ENCODE results near the gene MPO.

DNA sequence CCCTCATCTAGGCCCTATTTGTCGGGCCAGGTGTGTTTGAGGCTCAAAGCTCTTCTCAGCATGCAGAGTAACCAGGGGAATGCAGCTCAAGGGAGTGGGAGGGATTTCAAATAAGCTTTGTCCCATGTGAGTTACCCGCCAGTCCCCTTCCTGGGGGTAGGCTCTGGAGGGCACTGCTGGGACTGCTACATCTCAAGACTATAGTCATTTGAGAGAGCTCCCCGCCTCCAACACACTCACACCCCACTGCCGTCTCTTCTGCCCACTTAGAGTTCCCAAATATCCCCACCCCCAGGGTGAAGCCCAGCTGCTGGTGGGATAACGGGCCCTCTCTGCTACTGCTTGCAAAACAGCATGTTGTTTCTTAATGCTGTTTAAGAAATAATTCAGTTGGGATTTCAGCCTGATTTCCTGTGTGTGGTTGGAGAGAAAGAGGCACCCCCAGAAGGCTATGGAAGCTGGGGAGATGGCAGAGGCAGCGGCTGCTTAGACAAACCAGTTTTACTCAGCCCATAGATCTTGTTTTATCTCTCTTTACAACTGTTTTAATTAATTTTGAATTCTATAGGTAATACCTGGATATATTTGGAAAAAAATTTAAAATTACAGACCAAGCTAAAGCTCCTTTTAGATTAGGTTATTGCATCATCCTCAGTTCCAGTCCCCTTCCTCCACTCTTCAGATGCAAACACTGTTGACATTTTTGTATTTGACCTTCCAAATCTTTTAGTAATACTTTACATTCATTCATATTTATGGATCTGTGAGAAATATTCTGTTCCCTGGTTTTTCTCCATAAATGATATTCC, 4.1 kb upstream of the MPO start:
- no peak for TF ChIP-seq POLR2A (IDR thresholded peaks at IDR 0.05)
- TF ChIP-seq, protein P1, sequence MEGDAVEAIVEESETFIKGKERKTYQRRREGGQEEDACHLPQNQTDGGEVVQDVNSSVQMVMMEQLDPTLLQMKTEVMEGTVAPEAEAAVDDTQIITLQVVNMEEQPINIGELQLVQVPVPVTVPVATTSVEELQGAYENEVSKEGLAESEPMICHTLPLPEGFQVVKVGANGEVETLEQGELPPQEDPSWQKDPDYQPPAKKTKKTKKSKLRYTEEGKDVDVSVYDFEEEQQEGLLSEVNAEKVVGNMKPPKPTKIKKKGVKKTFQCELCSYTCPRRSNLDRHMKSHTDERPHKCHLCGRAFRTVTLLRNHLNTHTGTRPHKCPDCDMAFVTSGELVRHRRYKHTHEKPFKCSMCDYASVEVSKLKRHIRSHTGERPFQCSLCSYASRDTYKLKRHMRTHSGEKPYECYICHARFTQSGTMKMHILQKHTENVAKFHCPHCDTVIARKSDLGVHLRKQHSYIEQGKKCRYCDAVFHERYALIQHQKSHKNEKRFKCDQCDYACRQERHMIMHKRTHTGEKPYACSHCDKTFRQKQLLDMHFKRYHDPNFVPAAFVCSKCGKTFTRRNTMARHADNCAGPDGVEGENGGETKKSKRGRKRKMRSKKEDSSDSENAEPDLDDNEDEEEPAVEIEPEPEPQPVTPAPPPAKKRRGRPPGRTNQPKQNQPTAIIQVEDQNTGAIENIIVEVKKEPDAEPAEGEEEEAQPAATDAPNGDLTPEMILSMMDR (IDR thresholded peaks at IDR 0.05) = no peak

All from Peyer's patch (tissue), 4 donors.